ENCODE results near the gene ADARB2. TPM values are rescaled to one million over a fixed set of nuclear protein-coding genes. Genes with fewer than 3 reads are reported as not detected.
"Not testable (repeated sequence)": the region's sequence is repeated elsewhere in the genome, so short reads cannot be mapped to it uniquely, and the experiment has no call there.

The ADARB2 gene
- total RNA-seq, 2 experiments from 2014 or later, result 0.17 to 0.30 TPM

GRCh38 chr10:1448252-1448930, 288.9 kb downstream of the ADARB2 start:
- Mint-ChIP-seq H3K36me3 (ENCODE audit: low read depth) (no peaks in the 10 kb centered on the region), H3K27ac (no peak overlapping the region), H3K4me3 (no peak overlapping the region), H3K9me3 (peaks cover 4% of the 10 kb centered on the region), H3K4me1 (no peaks in the 10 kb centered on the region), H3K27me3 (no peaks in the 10 kb centered on the region)
- ChIA-PET POLR2A (no interaction called here), CTCF (interaction anchor here (1.2 kb wide), 1 partner anchor 13 kb away, joined by 3 read pairs; no protein-coding TSS in a partner anchor)
- no peak for DNase-seq

- ChIA-PET POLR2A (no interaction called here), CTCF (no interaction called here)
- Mint-ChIP-seq H3K27me3 (no peaks in the 10 kb centered on the region), H3K4me3 (no peak overlapping the region), H3K4me1 (no peaks in the 10 kb centered on the region), H3K9me3 (no peaks in the 10 kb centered on the region), H3K36me3 (ENCODE audit: low read depth) (no peaks in the 10 kb centered on the region), H3K27ac (no peak overlapping the region)
- no peak for DNase-seq
Observed at GRCh38 chr10:1444826-1445225, 292.5 kb downstream of the ADARB2 start.

GRCh38 chr10:1440897-1441296, 296.4 kb downstream of the ADARB2 start:
- H3K36me3 Mint-ChIP-seq (ENCODE audit: low read depth), result no peaks in the 10 kb centered on the region
- POLR2A ChIA-PET, result no interaction called here
- no peak overlapping the region for H3K4me3 Mint-ChIP-seq
- DNase-seq, result no peak
- H3K9me3 Mint-ChIP-seq, result no peaks in the 10 kb centered on the region
- H3K4me1 Mint-ChIP-seq, result no peaks in the 10 kb centered on the region
- no peaks in the 10 kb centered on the region for H3K27me3 Mint-ChIP-seq
- CTCF ChIA-PET, result no interaction called here
- no peak overlapping the region for H3K27ac Mint-ChIP-seq

DNA sequence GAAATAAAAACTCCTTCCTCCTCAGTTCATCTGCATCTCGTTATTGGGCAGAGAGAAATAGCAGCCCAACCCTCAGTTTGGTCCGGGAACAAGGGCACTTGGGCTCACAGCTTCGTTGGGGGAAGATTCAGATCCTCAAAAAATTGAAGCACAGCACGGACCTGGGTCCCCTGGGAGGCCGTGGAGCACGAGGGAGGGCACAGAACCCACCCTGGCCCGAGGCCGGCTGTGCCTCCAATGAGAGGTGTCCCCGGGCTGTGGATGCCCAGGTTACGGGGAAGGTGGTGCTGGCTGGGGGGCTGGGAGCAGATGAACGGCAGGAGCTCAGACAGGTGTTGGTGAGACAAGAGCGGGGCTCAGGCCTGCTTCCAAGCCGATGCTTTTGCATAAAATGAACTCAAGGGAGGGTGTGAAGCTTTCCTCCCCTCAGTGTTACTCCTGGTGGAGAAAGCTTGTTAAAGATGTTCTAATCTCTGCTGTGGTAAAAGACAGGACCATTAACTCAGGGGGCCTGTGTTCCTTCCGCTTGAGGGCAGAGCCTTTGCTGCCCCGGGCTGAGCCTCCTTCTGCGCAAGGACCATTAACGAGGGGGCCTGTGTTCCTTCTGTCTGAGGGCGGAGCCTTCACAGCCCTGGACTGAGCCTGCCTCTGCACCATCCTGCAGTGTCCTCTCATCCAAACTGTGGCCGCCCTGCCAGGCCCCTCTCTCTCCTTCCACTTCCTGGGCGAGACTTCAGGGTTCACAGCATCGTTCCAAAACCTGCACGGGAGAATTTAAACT, 302.2 kb downstream of the ADARB2 start:
- Mint-ChIP-seq H3K4me1 (no peaks in the 10 kb centered on the region), H3K4me3 (no peak overlapping the region), H3K27me3 (peaks cover 3% of the 10 kb centered on the region), H3K9me3 (peaks cover 17% of the 10 kb centered on the region), H3K27ac (no peak overlapping the region), H3K36me3 (ENCODE audit: low read depth) (no peaks in the 10 kb centered on the region)
- POLR2A ChIA-PET, result no interaction called here
- CTCF ChIA-PET, result interaction anchor here (1.3 kb wide), 1 partner anchor 13 kb away, joined by 3 read pairs; no protein-coding TSS in a partner anchor
- DNase-seq, result no peak

- Mint-ChIP-seq H3K4me3 (no peak overlapping the region), H3K27ac (no peak overlapping the region), H3K9me3 (peaks cover 21% of the 10 kb centered on the region), H3K4me1 (no peaks in the 10 kb centered on the region), H3K27me3 (peaks cover 9% of the 10 kb centered on the region), H3K36me3 (ENCODE audit: low read depth) (no peaks in the 10 kb centered on the region)
- ChIA-PET POLR2A (no interaction called here), CTCF (no interaction called here)
- no peak for DNase-seq
Observed at GRCh38 chr10:1434202-1434601, 303.1 kb downstream of the ADARB2 start.

DNA sequence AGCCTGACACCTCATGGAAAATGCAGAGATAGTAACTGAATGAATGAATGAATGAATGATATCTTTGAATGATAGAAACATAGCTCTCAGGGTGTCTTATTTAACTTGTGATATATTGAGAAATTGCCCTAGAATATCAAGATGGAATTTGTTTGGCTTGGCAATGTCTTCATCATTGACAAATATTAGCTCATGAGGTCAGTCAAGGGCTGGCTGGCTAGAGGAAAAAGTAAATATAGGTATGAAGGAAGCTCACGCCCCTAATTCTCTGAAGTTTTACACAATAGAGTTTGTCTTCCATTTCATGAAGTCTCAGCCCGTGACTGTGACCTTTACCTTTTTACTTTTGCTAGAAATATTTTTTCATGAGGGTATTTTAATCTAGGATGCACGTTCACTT, 305.2 kb downstream of the ADARB2 start:
- Mint-ChIP-seq H3K9me3 (peaks cover 21% of the 10 kb centered on the region), H3K4me3 (no peak overlapping the region), H3K36me3 (ENCODE audit: low read depth) (no peaks in the 10 kb centered on the region), H3K27ac (no peak overlapping the region), H3K27me3 (peaks cover 13% of the 10 kb centered on the region), H3K4me1 (no peaks in the 10 kb centered on the region)
- DNase-seq, result no peak
- CTCF ChIA-PET, result interaction anchor here (1.1 kb wide), 1 partner anchor 24 kb away, joined by 3 read pairs; no protein-coding TSS in a partner anchor
- POLR2A ChIA-PET, result no interaction called here

DNA sequence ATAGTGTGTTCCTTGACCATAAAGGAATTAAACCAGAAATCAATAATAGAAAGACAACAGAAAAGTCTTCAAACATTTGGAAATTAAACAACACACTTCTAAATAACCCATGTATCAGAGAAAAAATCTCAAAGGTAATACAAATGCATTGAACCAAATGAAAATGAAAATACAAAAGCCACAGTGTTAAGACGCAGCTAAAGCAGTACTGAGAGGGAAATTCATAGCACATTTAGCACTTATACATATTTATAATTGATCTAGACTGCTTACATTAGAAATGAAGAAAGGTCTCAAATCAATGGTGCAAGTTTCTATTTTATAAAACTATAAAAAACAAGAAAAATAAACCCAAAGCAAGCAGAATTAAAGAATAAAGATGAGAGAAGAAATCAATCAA, 306.1 kb downstream of the ADARB2 start:
- H3K4me1 Mint-ChIP-seq, result no peaks in the 10 kb centered on the region
- H3K4me3 Mint-ChIP-seq, result no peak overlapping the region
- H3K9me3 Mint-ChIP-seq, result peaks cover 21% of the 10 kb centered on the region
- no peaks in the 10 kb centered on the region for H3K36me3 Mint-ChIP-seq (ENCODE audit: low read depth)
- DNase-seq, result no peak
- ChIA-PET POLR2A (no interaction called here), CTCF (no interaction called here)
- H3K27me3 Mint-ChIP-seq, result peaks cover 15% of the 10 kb centered on the region
- H3K27ac Mint-ChIP-seq, result no peak overlapping the region

DNA sequence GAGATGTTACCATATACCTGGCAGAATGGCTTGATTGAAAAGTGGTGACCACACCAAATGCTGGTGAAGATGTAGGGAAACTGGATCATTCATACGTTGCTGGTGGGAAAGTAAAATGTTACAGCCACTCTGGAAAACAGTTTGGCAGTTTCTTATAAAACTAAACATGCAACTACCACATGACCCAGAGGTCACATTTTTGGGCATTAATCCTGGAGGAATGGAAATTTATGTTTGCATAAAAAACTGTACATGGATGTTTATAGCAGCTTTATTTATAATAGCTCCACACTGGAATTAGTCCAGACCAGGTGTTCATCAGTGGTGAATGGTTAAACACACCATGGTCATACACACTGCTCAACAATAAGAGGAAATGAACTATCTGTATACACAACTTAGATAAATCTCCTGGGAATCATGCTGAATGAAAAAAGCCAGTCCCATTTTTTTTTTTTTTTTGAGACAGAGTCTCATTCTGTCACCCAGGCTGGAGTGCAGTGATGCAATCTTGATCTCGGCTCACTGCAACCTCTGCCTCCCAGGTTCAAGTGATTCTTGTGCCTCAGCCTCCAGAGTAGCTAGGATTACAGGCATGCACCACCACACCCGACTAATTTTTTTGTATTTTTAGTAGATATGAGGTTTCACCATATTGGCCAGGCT, 309.7 kb downstream of the ADARB2 start:
- CTCF ChIA-PET; H3K36me3 Mint-ChIP-seq (ENCODE audit: low read depth); H3K4me3 Mint-ChIP-seq; DNase-seq; H3K4me1 Mint-ChIP-seq; POLR2A ChIA-PET; H3K27ac Mint-ChIP-seq: not testable (repeated sequence)
- peaks cover 23% of the 10 kb centered on the region for H3K27me3 Mint-ChIP-seq
- H3K9me3 Mint-ChIP-seq, result peaks cover 21% of the 10 kb centered on the region

- CTCF ChIA-PET, result no interaction called here
- Mint-ChIP-seq H3K27ac (no peak overlapping the region), H3K4me3 (no peak overlapping the region), H3K27me3 (peaks cover 23% of the 10 kb centered on the region), H3K36me3 (ENCODE audit: low read depth) (no peaks in the 10 kb centered on the region), H3K9me3 (peaks cover 18% of the 10 kb centered on the region), H3K4me1 (no peaks in the 10 kb centered on the region)
- POLR2A ChIA-PET, result no interaction called here
- DNase-seq, result no peak
Observed at GRCh38 chr10:1426786-1427185, 310.5 kb downstream of the ADARB2 start.

DNA sequence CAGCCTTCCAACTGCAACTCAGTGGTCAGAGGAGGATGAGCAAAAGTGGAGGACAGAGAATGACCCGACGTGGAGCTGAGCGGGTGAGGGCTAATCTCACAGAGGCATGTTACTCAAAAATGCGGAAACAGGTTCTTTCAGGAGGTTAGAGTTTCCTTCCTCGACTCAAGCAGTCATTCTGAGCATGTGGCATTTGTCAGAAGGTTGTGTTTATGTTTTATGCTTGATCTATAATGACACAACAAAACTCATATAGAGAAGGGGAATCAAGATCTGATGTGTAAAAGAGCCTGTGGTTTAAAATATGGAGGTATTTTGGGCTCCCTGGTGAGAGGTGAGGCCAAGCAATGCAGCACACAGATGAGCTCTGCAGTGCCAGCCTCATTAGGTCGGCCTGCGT, 311.4 kb downstream of the ADARB2 start:
- Mint-ChIP-seq H3K27me3 (peaks cover 25% of the 10 kb centered on the region), H3K36me3 (ENCODE audit: low read depth) (no peaks in the 10 kb centered on the region), H3K4me1 (peaks cover under 1% of the 10 kb centered on the region), H3K4me3 (no peak overlapping the region), H3K27ac (no peak overlapping the region), H3K9me3 (peaks cover 10% of the 10 kb centered on the region)
- CTCF ChIA-PET, result no interaction called here
- no peak for DNase-seq
- POLR2A ChIA-PET, result no interaction called here

DNA sequence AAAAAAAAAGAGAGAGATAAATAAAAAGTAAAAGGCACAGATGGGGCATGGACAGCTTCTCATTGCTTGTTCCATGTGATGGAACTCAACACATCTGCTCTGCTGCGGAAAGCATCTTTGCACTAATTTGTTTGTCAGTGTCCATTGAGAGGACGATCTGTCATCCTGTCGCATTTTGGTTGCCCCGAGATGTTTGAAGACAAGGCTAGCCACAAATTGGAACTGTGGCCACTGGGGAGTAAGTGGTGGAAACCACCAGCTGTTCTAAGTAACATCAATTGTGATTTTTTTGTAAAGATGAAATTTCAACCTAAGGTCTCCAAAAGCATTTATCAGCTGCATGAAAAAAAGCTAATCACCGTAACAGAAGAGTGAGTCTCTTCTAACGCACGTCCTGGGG, 312.7 kb downstream of the ADARB2 start:
- CTCF ChIA-PET, result no interaction called here
- POLR2A ChIA-PET, result no interaction called here
- no peak overlapping the region for H3K4me3 Mint-ChIP-seq
- no peak for DNase-seq
- H3K4me1 Mint-ChIP-seq, result peaks cover 6% of the 10 kb centered on the region
- no peak overlapping the region for H3K27ac Mint-ChIP-seq
- H3K9me3 Mint-ChIP-seq, result no peaks in the 10 kb centered on the region
- H3K27me3 Mint-ChIP-seq, result peaks cover 30% of the 10 kb centered on the region
- H3K36me3 Mint-ChIP-seq (ENCODE audit: low read depth), result no peaks in the 10 kb centered on the region

DNA sequence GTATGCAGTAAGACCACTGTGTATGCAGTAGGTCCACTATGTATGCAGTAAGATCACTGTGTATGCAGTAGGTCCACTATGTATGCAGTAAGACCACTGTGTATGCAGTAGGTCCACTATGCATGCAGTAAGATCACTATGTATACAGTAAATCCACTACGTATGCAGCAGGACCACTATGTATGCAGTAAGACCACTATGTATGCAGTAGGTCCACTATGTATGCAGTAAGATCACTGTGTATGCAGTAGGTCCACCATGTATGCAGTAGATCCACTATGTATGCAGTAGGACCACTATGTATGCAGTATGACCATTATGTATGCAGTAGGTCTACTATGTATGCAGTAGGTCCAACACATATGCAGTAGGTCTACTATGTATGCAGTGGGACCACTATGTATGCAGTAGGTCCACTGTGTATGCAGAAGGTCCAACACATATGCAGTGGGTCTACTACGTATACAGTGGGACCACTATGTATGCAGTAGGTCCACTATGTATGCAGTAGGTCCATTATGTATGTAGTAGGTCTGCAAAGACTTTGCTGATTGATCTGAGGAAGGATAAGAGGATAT, 313.6 kb downstream of the ADARB2 start:
- H3K27me3 Mint-ChIP-seq, result peaks cover 31% of the 10 kb centered on the region

DNA sequence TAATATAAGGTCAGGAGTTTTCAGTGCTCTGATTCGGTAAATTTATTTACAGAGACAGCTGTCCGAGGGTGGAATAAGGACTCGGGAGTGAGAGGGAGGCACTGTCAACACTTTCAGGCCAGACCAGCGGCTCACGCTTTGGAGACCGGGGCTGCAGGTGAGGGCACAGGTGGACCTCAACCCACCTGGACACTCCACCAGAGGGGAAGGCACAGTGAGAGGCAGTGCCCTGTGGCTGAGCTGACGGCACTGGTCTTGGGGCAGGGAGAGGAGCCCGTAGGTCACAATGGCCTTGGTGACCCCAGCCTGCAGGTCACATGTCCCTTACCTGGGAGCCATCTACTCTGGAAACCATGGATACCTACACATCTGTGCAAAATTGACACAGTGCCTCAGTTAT, 315.1 kb downstream of the ADARB2 start:
- peaks cover 6% of the 10 kb centered on the region for H3K4me1 Mint-ChIP-seq
- H3K27me3 Mint-ChIP-seq, result peaks cover 27% of the 10 kb centered on the region
- ChIA-PET CTCF (no interaction called here), POLR2A (no interaction called here)
- H3K36me3 Mint-ChIP-seq (ENCODE audit: low read depth), result no peaks in the 10 kb centered on the region
- H3K27ac Mint-ChIP-seq, result no peak overlapping the region
- H3K9me3 Mint-ChIP-seq, result no peaks in the 10 kb centered on the region
- H3K4me3 Mint-ChIP-seq, result no peak overlapping the region
- DNase-seq, result no peak

More for the DNA sequence above, 313.6 kb downstream of the ADARB2 start:
- H3K9me3 Mint-ChIP-seq, result no peaks in the 10 kb centered on the region
- no peak overlapping the region for H3K27ac Mint-ChIP-seq
- H3K4me3 Mint-ChIP-seq, result no peak overlapping the region
- ChIA-PET CTCF (no interaction called here), POLR2A (no interaction called here)
- no peak for DNase-seq
- H3K36me3 Mint-ChIP-seq (ENCODE audit: low read depth), result no peaks in the 10 kb centered on the region
- H3K4me1 Mint-ChIP-seq, result peaks cover 6% of the 10 kb centered on the region

All from activated CD4-positive, alpha-beta T cell treated with anti-CD3 and anti-CD28 coated beads, Interleukin-2, amount 10 ng/mL, durations not matched to agents 7 days and 5 days (primary cell).